HL-60/S4 treated with phorbol 12-myristate 13-acetate at 8.2 ng/mL for 4 days and 3 days (cell line): ENCODE measurements around the gene CEP164.
"Not testable (repeated sequence)": the region's sequence is repeated elsewhere in the genome, so short reads cannot be mapped to it uniquely, and the experiment has no call there.

ENCODE experiments used
- in situ Hi-C: fragments of 300-500 bp; cut with MboI; formaldehyde crosslinking; loops from 2 replicates; pipeline ENCODE4 v1.15.0; 2022; ENCODE audit warnings: low sequenced_read_pairs

The CEP164 gene

GRCh38 chr11:117456721-117457029, 129.0 kb downstream of the CEP164 start:
- in situ Hi-C loops = not testable (repeated sequence)

DNA sequence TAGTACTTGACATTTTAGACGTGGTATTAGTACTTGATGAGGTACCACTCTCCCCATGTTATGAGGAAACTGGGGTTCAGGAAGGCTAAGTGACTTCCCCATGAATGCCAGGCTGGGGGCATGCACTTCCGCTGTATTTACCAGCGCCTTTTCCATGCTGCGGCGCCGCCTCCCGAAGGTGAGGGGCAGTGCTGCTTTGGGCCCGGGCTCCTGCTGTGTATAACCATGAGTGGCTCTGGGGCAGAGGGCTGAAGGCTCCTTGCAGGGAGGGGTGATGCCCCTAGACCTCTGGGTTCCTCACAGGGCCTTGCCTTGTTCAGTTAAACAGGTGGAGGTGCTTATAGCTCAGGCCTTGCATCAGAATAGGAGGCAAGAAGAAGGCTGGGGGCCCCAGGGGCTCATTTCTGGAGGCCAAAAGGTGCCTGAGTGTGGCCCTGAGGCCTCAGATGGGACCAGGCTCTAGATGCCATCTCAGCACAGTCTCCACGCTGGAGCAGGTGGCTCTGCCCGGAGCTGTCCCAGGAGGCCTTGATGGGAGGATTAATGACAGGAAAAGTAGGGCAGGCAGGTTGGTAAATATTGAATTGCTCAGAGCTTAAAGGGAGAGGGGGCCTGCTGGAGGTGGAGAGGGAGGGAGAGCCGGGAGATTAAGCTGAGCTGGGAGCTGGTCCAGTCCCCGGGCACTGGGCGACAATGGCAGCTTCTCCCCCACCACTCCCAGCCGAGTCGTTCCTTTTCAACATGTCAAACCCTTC, 129.6 kb downstream of the CEP164 start:
- in situ Hi-C loops = no loop called here

- in situ Hi-C loops = no loop called here
These were observed 130.2 kb downstream of the CEP164 start for GRCh38 chr11:117457835-117458234.

DNA sequence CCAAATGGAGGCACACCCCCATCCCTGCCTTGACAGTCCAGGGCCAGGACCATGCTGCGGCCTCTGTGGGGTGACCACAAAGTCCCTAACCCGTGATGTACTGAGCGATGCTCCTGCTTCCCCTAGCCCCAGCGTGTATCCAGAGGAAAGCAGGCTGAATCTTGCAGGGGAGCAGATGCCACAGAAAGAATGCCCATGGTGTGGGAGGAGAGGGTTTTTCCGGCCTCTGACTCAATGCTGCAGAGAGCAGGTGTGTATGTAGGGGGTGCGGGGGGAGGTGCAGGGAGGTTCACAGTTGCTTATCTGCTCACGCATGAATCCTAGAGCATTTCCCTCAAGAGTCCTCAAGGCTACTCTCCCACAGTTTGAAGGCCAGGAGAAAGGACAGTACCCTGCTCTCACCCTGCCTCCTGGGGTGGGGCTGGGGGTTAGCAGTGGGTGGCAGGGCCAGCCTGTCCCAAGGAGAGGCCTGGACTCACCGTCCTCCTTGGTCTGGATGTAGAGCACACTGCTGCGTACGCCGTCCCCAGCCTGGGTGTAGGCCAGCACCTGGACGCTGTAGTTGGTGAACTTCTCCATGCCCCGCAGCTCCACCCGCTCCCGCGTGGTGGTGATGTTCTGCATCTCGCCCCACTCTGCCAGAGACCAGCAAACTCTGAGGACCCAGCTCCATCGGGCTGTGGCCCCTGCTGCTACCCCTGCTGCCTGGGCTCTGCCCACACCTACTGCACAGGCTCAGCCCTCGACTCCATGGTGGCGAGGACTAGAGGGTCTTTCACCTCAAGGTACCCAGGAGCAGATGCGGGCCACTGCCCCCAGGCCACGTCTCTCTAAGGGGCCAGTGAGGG, 130.8 kb downstream of the CEP164 start:
- in situ Hi-C loops = no loop called here

DNA sequence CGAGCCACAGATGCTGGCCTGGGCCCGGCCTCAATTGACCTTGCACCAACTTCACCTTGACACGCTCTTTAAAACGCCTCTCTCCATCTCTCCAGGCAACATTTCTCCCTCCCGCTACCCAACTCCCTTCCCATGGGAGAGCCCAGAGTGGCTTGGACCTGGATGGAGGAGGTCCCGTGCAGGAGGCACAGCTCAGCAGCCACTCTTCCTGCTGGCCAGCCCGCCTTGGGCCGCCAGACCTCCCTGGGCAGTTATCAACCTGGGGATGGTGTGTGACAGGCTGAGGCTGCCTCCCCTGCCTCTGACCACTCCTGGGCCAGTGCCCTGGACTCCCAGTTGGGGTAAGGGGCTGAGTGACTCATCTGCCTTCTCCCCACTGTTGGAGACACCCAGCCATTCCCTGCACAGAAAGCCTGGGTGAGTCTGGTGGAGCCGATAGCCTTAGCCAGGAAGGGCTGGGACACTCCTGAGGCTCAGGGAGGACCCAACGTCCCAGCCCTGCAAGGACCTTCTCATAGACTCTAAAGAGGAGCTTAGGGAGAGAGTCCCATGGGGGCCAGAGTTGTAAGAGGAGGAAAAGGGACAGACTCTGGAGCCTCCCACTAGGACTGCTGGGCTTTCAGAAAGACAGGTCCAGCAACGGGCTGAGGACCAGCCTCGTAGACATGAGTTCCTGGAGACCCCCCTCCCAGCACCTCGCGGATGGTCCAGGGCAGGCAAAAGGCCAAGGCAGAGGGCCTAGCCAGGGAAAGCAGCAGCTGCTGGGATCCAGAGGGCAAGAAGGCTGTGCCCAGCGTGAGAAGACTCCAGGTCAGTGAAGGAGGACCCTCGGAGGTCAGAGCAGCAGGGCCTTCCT, 131.7 kb downstream of the CEP164 start:
- in situ Hi-C loops = no loop called here

DNA sequence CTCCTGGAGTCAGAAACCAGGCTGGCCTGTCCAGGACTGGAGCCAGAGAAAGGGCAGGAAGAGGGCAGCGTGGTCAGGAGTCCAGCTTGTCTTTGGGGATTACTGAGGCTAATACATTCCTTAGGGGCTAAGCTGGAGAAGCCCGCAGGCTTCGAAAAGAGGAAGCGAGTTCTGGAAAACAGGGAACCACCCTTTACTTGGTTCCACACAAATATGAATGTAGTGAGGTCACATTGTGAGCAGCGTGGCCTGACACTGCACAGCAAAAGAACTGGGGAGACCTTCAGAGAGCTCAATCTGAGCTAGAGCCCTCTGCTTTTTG, 132.3 kb downstream of the CEP164 start:
- in situ Hi-C loops = no loop called here

- in situ Hi-C loops = no loop called here
These were observed 133.9 kb downstream of the CEP164 start for GRCh38 chr11:117461396-117462182.

- in situ Hi-C loops = no loop called here
These were observed 134.7 kb downstream of the CEP164 start for GRCh38 chr11:117462183-117462863.

DNA sequence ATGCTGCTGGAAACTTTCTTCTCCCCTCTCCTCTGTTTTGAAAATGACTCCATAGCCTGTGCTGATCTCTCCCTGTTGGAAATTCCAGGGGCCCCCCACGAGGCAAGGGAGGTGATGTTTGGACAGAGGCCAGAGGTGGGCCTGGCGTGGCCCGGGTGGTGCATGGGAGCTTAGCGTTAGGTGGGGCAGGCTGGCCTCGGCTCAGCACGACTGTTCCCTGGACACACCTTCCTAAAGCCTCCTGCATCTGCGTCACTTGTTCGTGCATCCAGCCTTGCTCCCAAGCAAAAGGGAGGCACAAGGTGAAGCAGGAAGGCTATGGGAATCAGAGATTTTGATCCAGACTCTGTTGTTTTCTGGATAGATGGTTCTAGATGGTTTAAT, 135.2 kb downstream of the CEP164 start:
- in situ Hi-C loops = no loop called here
